CD4-positive, alpha-beta T cell treated with Interferon alpha-2 for 1 hour (primary cell): ENCODE data around the gene DPP3.
"Not testable (repeated sequence)": the region's sequence is repeated elsewhere in the genome, so short reads cannot be mapped to it uniquely, and the experiment has no call there.

Experiments
- DNase-seq, 2 donors: peaks; one replicate each; pipeline ENCODE4 v3.0.0-alpha.2; 2020 to 2022

Gene DPP3

GRCh38 chr11:66480117-66480938 lies at the start of gene DPP3:
Gene DPP3, plus strand, starts transcription at chr11:66480434. Its CDS starts 1,767 bp downstream, at chr11:66482201.
- peak; percentile 94 to 96 for DNase-seq

- DNase-seq: not testable (repeated sequence)
Observed at GRCh38 chr11:66431287-66431686, 48.9 kb upstream of the DPP3 start.

GRCh38 chr11:66431871-66432329 lies 48.3 kb upstream of the DPP3 start:
- not testable (repeated sequence) for DNase-seq

- no peak for DNase-seq
Observed at GRCh38 chr11:66432597-66432996, 47.6 kb upstream of the DPP3 start.

GRCh38 chr11:66437979-66438503 lies 42.2 kb upstream of the DPP3 start:
- DNase-seq: no peak

GRCh38 chr11:66438504-66439466 lies 41.4 kb upstream of the DPP3 start, which contains the start of gene MRPL11:
Gene MRPL11, minus strand, starts transcription at chr11:66438848. Its CDS starts 94 bp downstream, at chr11:66438754.
- peak; percentile 87 to 93 for DNase-seq

GRCh38 chr11:66440101-66440939 lies 39.9 kb upstream of the DPP3 start:
- DNase-seq: not testable (repeated sequence)

- DNase-seq: not testable (repeated sequence)
Observed at GRCh38 chr11:66440940-66441282, 39.3 kb upstream of the DPP3 start.

- DNase-seq: peak in 1 of 2 donors; percentile 24
Observed at GRCh38 chr11:66443602-66444001, 36.6 kb upstream of the DPP3 start.

GRCh38 chr11:66447012-66447411 lies 33.2 kb upstream of the DPP3 start:
- DNase-seq: no peak

GRCh38 chr11:66448523-66448922 lies 31.7 kb upstream of the DPP3 start:
- DNase-seq: no peak

- no peak for DNase-seq
Observed at GRCh38 chr11:66450560-66450959, 29.7 kb upstream of the DPP3 start.

- no peak for DNase-seq
Observed at GRCh38 chr11:66451663-66452062, 28.6 kb upstream of the DPP3 start.

GRCh38 chr11:66454247-66454646 lies 26.0 kb upstream of the DPP3 start:
- DNase-seq: peak in 1 of 2 donors; percentile 50

GRCh38 chr11:66454828-66455227 lies 25.4 kb upstream of the DPP3 start:
- no peak for DNase-seq

GRCh38 chr11:66457826-66458225 lies 22.4 kb upstream of the DPP3 start:
- no peak for DNase-seq

- DNase-seq: no peak
Observed at GRCh38 chr11:66459138-66459778, 21.0 kb upstream of the DPP3 start.

- DNase-seq: no peak
Observed at GRCh38 chr11:66462010-66462409, 18.2 kb upstream of the DPP3 start.

GRCh38 chr11:66462911-66463310 lies 17.3 kb upstream of the DPP3 start:
- DNase-seq: no peak

GRCh38 chr11:66464116-66464515 lies 16.1 kb upstream of the DPP3 start:
- DNase-seq: not testable (repeated sequence)

GRCh38 chr11:66464916-66465315 lies 15.3 kb upstream of the DPP3 start:
- DNase-seq: no peak
